CD14-positive monocyte (primary cell): Measurements from ENCODE around the gene NDUFB2. TPM values are rescaled to one million over a fixed set of nuclear protein-coding genes. Genes with fewer than 3 reads are reported as not detected.
A peak's percentile ranks its signal among the peaks of the same experiment; 100 is the strongest.

ENCODE experiments used
- DNase-seq, 3 donors: peaks; one replicate each; pipeline ENCODE4 v3.0.0-alpha.2; 2011 to 2022
- H2AFZ ChIP-seq: 2 replicates; pipeline ENCODE4 v1.6.0; 2012; ENCODE audit warnings: mild to moderate bottlenecking, low read depth, low read length, inconsistent platforms; ENCODE audit not compliant: insufficient read depth, poor library complexity, severe bottlenecking
- H3K27ac ChIP-seq, 2 donors: 1 replicate in 1 of 2; 2 replicates in 1 of 2; pipeline ENCODE4 v1.5.1; 2012 to 2013; ENCODE audit warnings: low read length in 2 of 2, control low read depth in 1 of 2, inconsistent platforms in 1 of 2, low read depth in 1 of 2, mild to moderate bottlenecking in 1 of 2
- H3K27me3 ChIP-seq, 2 donors: one replicate each; pipeline versions ENCODE4 v1.6.0 to v1.6.1; 2011 to 2013; ENCODE audit warnings: low read length in 2 of 2; ENCODE audit not compliant: control insufficient read depth in 2 of 2, insufficient read depth in 2 of 2
- H3K36me3 ChIP-seq, 2 donors: replicated peaks in 1 of 2; 1 replicate in 1 of 2; 2 replicates in 1 of 2; pipeline versions ENCODE4 v1.5.1 to v1.6.1; 2012 to 2013; ENCODE audit warnings: low read length in 2 of 2, control low read depth in 1 of 2, inconsistent platforms in 1 of 2, mild to moderate bottlenecking in 1 of 2; ENCODE audit not compliant: insufficient read depth in 2 of 2, control insufficient read depth in 1 of 2
- H3K4me1 ChIP-seq, 2 donors: 1 replicate in 1 of 2; 2 replicates in 1 of 2; pipeline versions ENCODE4 v1.5.1 to v1.6.1; 2012 to 2013; ENCODE audit warnings: low read length in 2 of 2, control low read depth in 1 of 2, inconsistent platforms in 1 of 2, mild to moderate bottlenecking in 1 of 2, moderate library complexity in 1 of 2; ENCODE audit not compliant: insufficient read depth in 2 of 2, control insufficient read depth in 1 of 2
- H3K4me2 ChIP-seq: replicated peaks from 2 replicates; pipeline ENCODE3; 2012; ENCODE audit warnings: low read length, moderate library complexity, mild to moderate bottlenecking; ENCODE audit not compliant: poor library complexity, severe bottlenecking; ENCODE audit errors: extremely low read depth
- H3K4me3 ChIP-seq, 3 experiments: fragments of 200-600 bp in 1 of 3; sonication (generic) in 1 of 3; replicated peaks in 1 of 3; 1 replicate in 2 of 3; 2 replicates in 1 of 3; pipeline ENCODE4 v1.5.1; 2011 to 2013; ENCODE audit warnings: low read length in 3 of 3, mild to moderate bottlenecking in 3 of 3, control low read depth in 2 of 3, low read depth in 2 of 3, inconsistent platforms in 1 of 3, moderate library complexity in 1 of 3
- H3K79me2 ChIP-seq: 2 replicates; pipeline ENCODE4 v1.6.0; 2012; ENCODE audit warnings: mild to moderate bottlenecking, control low read depth, inconsistent platforms, low read length, moderate library complexity; ENCODE audit not compliant: insufficient read depth
- H3K9ac ChIP-seq: 2 replicates; pipeline ENCODE4 v1.6.0; 2017; ENCODE audit warnings: low read length, mild to moderate bottlenecking; ENCODE audit not compliant: insufficient read depth, poor library complexity, severe bottlenecking
- H3K9me3 ChIP-seq, 2 donors: replicated peaks in 1 of 2; 1 replicate in 1 of 2; 2 replicates in 1 of 2; pipeline versions ENCODE4 v1.5.1 to v1.6.1; 2012 to 2013; ENCODE audit warnings: low read length in 2 of 2, control low read depth in 1 of 2; ENCODE audit not compliant: control insufficient read depth in 1 of 2, insufficient read depth in 1 of 2
- H4K20me1 ChIP-seq: 2 replicates; pipeline ENCODE4 v1.6.0; 2012; ENCODE audit warnings: mild to moderate bottlenecking, low read length, control low read depth, moderate library complexity; ENCODE audit not compliant: insufficient read depth
- H3K27ac Mint-ChIP-seq, 7 donors: one replicate each; pipeline ENCODE4 v1.8.0; 2020; ENCODE audit warnings: mild to moderate bottlenecking in 7 of 7, mixed read lengths in 7 of 7, moderate library complexity in 6 of 7, inconsistent platforms in 2 of 7
- H3K27me3 Mint-ChIP-seq, 3 donors: one replicate each; pipeline ENCODE4 v1.8.0; 2021 to 2022; ENCODE audit warnings: low read depth in 3 of 3, mild to moderate bottlenecking in 3 of 3, mixed read lengths in 3 of 3, moderate library complexity in 3 of 3, inconsistent platforms in 1 of 3
- H3K36me3 Mint-ChIP-seq, 2 donors: one replicate each; pipeline ENCODE4 v1.8.0; 2020; ENCODE audit warnings: mixed read lengths in 2 of 2, inconsistent platforms in 1 of 2, mild to moderate bottlenecking in 1 of 2
- H3K4me1 Mint-ChIP-seq: one replicate; pipeline ENCODE4 v1.8.0; 2020; ENCODE audit warnings: mild to moderate bottlenecking, mixed read lengths
- H3K4me3 Mint-ChIP-seq, 2 donors: one replicate each; pipeline ENCODE4 v1.8.0; 2020; ENCODE audit warnings: mild to moderate bottlenecking in 2 of 2, mixed read lengths in 2 of 2, moderate library complexity in 1 of 2
- H3K9me3 Mint-ChIP-seq, 7 donors: one replicate each; pipeline ENCODE4 v1.8.0; 2020 to 2022; ENCODE audit warnings: mixed read lengths in 7 of 7, mild to moderate bottlenecking in 6 of 7, moderate library complexity in 6 of 7, inconsistent platforms in 2 of 7
- WGBS: methylation state at CpG from one replicate; pipeline ENCODE4 v1.1.5; 2013; ENCODE audit warnings: missing lambda C conversion rate; ENCODE audit not compliant: insufficient coverage; 5-methylcytosine and 5-hydroxymethylcytosine counted together
- intact Hi-C, 2 donors: fragments of 100-400 bp; cut with micrococcal nuclease; formaldehyde crosslinking; loops; one replicate each; pipeline versions ENCODE4 v1.15.0 to v1.15.1; 2023
- polyA plus RNA-seq, 3 donors: library from polyadenylated mRNA; depleted of rRNA in 1 of 3; unstranded in 2 of 3; stranded (reverse) in 1 of 3; fragments of 300-500 nt in 2 of 3; fragments of >200 nt in 1 of 3; fragmentation: Illumina TruSeq in 2 of 3; gene quantifications; 1 replicate in 2 of 3; 2 replicates in 1 of 3; pipeline ENCODE4 v1.2.3, GENCODE V29; 2012 to 2021
- TF ChIP-seq, protein P1 (sequence below): fragments of 200-600 bp; IDR thresholded peaks from one replicate; pipeline ENCODE4 v1.8.0; 2022; ENCODE audit warnings: antibody characterized with exemption, mild to moderate bottlenecking

Gene NDUFB2
- polyA plus RNA-seq, 3 donors, result 250 to 516 (median 479) TPM

DNA sequence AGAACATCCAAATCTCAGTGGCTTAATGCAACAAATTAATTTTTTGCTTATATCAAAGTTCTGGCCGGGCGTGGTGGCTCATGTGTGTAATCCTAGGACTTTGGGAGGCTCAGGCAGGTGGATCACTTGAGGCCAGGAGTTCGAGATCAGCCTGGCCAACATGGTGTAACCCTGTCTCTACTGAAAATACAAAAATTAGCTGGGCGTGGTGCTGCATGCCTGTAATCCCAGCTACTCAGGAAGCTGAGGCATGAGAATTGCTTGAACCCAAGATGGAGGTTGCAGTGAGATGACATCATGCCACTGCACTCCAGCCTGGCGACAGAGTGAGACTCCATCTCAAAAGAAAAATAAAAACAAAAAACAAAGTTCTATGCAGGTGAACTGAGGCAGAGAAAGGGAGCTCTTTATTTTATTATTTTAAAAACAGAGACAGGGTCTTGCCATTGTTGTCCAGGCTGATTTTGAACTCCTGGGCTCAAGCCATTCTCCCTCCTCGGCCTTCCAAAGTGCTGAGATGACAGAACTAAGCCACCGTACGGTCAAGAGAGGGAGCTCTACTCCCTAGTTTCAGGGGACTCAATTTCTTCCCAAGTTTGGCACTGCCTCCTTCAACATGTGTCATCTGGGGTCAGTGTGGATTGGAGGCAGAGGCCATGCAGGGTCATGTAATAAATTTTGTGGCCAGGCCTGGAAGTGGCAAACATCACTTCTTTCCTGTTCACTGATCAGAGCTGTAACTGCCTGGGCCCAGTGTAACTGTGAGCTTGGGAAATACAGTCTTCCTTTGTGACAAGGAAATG lies 21.4 kb upstream of the NDUFB2 start:
- H3K9me3 ChIP-seq, result no peaks in the 10 kb centered on the region
- no peak overlapping the region for H3K4me2 ChIP-seq
- H3K79me2 ChIP-seq, result peaks cover 7% of the 10 kb centered on the region
- Mint-ChIP-seq H3K4me3 (peak overlapping the region; percentile 16 to 51), H3K27ac (peak overlapping the region; percentile 31 to 95 (median 81)), H3K36me3 (peaks cover 26 to 31% of the 10 kb centered on the region in 2 donors), H3K4me1 (peaks cover 42% of the 10 kb centered on the region), H3K9me3 (no peaks in the 10 kb centered on the region), H3K27me3 (peaks cover 2 to 5% (median 3%) of the 10 kb centered on the region in 3 donors)
- intact Hi-C loops, result no loop called here
- no peak overlapping the region for H3K9ac ChIP-seq
- peak; percentile 49 to 63 (median 56) for DNase-seq
- H4K20me1 ChIP-seq, result no peaks in the 10 kb centered on the region
- peaks cover 42 to 49% of the 10 kb centered on the region in 2 donors for H3K4me1 ChIP-seq
- no peak overlapping the region for H3K4me3 ChIP-seq
- H3K27ac ChIP-seq, result peak overlapping the region in 1 of 2 donors; percentile 70
- no peaks in the 10 kb centered on the region for H3K27me3 ChIP-seq
- no peak overlapping the region for H2AFZ ChIP-seq
- WGBS, result 67% methylated on average over 4 of the region's 8 CpGs
- peaks cover 15 to 27% of the 10 kb centered on the region in 2 donors for H3K36me3 ChIP-seq
- TF ChIP-seq, protein P1, sequence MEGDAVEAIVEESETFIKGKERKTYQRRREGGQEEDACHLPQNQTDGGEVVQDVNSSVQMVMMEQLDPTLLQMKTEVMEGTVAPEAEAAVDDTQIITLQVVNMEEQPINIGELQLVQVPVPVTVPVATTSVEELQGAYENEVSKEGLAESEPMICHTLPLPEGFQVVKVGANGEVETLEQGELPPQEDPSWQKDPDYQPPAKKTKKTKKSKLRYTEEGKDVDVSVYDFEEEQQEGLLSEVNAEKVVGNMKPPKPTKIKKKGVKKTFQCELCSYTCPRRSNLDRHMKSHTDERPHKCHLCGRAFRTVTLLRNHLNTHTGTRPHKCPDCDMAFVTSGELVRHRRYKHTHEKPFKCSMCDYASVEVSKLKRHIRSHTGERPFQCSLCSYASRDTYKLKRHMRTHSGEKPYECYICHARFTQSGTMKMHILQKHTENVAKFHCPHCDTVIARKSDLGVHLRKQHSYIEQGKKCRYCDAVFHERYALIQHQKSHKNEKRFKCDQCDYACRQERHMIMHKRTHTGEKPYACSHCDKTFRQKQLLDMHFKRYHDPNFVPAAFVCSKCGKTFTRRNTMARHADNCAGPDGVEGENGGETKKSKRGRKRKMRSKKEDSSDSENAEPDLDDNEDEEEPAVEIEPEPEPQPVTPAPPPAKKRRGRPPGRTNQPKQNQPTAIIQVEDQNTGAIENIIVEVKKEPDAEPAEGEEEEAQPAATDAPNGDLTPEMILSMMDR, result peak; percentile 53

DNA sequence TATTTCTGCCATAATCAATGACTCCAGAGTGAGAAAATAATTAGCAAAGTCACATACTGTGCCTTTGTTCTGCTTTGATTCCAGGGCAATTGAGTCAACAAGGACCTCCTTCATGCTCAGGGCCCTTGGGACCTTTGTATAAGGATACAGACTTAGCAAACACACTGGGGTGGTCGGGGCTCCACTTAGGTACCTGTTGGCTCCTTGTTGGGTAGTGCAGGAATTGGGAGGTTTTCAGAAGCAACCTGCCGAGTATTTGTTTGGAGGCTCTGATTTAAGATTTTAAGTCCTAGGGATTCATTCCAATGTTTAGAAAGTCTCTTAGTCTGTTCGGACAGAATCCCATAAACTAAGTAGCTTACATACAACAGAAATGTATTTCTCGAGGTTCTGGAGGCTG lies 20.8 kb upstream of the NDUFB2 start:
- peaks cover 42% of the 10 kb centered on the region for H3K4me1 Mint-ChIP-seq
- no peaks in the 10 kb centered on the region for H4K20me1 ChIP-seq
- H2AFZ ChIP-seq, result no peak overlapping the region
- peak overlapping the region in 1 of 2 donors; percentile 70 for H3K27ac ChIP-seq
- WGBS, result 90% methylated on average over 2 of the region's 4 CpGs
- H3K4me2 ChIP-seq, result peak overlapping the region; percentile 38
- DNase-seq, result no peak
- H3K27me3 ChIP-seq, result no peaks in the 10 kb centered on the region
- H3K4me3 ChIP-seq, result peak overlapping the region in 1 of 3 experiments; percentile 23
- H3K27me3 Mint-ChIP-seq, result peaks cover 2 to 5% (median 3%) of the 10 kb centered on the region in 3 donors
- intact Hi-C loops, result no loop called here
- peaks cover 42 to 49% of the 10 kb centered on the region in 2 donors for H3K4me1 ChIP-seq
- no peaks in the 10 kb centered on the region for H3K9me3 Mint-ChIP-seq
- no peaks in the 10 kb centered on the region for H3K9me3 ChIP-seq
- H3K36me3 ChIP-seq, result peaks cover 21 to 33% of the 10 kb centered on the region in 2 donors
- peaks cover 32 to 38% of the 10 kb centered on the region in 2 donors for H3K36me3 Mint-ChIP-seq
- TF ChIP-seq, protein P1, result no peak
- no peak overlapping the region for H3K9ac ChIP-seq
- peak overlapping the region in 1 of 2 donors; percentile 42 for H3K4me3 Mint-ChIP-seq
- peak overlapping the region; percentile 80 to 95 (median 82) for H3K27ac Mint-ChIP-seq
- peaks cover 7% of the 10 kb centered on the region for H3K79me2 ChIP-seq
